Measurements from ENCODE around the gene ZNF496. TPM values are rescaled to one million over a fixed set of nuclear protein-coding genes. Genes with fewer than 3 reads are reported as not detected.

The ZNF496 gene
- polyA plus RNA-seq, 3 donors, result 36.5 to 52.7 (median 39.6) TPM

GRCh38 chr1:247332215-247332622, 552 bp upstream of the ZNF496 start:
- no peak for DNase-seq

DNA sequence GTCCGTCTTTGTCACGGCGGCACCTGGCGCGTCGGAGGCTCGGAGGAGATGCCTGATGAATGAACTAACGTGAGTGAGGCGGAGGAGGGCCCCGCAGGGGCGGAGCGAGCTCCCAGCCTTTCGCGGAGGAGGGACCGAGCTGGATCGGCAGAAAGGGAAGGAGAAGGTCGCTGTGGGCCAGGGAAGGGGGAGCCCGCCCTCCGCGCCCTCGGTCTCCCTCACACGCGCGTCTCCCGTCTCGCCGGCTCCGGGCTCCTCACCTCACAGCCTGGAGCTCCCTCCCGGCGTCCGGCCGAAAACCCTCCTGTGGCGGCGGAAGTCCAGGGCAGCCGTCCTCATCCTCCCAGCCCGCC, 519 bp downstream of the ZNF496 start:
- DNase-seq, result peak; percentile 82

DNA sequence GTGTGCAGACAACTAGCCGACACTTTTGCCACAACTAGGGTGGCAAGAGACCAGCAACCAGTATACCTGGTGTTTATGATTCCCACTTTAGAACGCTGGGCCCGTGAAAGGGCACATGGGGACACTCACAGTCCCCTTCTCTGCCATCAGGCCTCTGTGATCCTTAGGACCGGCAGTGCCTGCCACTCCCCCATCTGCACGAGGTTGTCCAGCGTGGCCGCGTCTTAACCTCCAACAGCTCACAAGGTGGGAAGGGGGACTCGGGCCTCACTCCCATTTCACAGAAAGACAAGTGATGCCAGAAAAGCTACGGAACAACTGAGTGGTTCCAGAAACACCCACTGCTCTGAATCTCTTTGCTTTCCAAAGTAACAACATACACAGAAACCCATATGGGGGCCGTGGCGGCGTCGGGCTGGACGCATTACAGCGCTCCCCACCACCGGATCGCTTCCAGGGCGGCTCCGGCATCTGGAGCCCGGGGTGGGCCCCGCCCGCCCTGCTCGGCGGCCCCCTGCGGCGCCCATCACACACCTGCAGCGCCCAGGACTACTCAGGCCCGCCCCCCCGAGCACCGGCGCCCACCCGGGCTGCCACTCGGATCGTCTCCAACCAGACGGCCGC, 1.0 kb downstream of the ZNF496 start:
- DNase-seq, result no peak

- no peak for DNase-seq
Observed at GRCh38 chr1:247329097-247329617, 2.5 kb downstream of the ZNF496 start.

- DNase-seq, result no peak
Observed at GRCh38 chr1:247328311-247328710, 3.4 kb downstream of the ZNF496 start.

- no peak for DNase-seq
Observed at GRCh38 chr1:247326411-247327130, 5.1 kb downstream of the ZNF496 start.

GRCh38 chr1:247324923-247325322, 6.7 kb downstream of the ZNF496 start:
- no peak for DNase-seq

GRCh38 chr1:247324204-247324787, 7.4 kb downstream of the ZNF496 start:
- DNase-seq, result no peak

GRCh38 chr1:247322849-247323586, 8.6 kb downstream of the ZNF496 start:
- DNase-seq, result no peak

GRCh38 chr1:247322442-247322841, 9.2 kb downstream of the ZNF496 start:
- no peak for DNase-seq

DNA sequence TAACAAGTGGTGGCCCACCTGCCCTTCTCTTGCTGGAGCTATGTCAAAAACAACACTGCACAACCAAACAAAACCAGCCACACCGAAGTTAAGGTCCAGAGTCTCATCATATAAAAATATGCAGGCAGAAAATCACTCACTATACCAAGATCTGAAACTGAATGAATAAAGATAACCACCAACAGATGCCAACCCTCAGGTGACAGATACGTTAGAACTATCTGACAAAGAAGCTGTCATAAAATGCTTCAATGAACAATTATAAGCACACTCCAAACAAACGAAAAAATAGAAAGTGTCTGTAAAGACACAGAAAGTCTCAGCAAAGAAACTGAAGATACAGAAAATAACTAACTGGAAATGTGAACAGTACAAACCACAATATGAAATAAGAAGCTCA, 14.0 kb downstream of the ZNF496 start:
- DNase-seq, result no peak

DNA sequence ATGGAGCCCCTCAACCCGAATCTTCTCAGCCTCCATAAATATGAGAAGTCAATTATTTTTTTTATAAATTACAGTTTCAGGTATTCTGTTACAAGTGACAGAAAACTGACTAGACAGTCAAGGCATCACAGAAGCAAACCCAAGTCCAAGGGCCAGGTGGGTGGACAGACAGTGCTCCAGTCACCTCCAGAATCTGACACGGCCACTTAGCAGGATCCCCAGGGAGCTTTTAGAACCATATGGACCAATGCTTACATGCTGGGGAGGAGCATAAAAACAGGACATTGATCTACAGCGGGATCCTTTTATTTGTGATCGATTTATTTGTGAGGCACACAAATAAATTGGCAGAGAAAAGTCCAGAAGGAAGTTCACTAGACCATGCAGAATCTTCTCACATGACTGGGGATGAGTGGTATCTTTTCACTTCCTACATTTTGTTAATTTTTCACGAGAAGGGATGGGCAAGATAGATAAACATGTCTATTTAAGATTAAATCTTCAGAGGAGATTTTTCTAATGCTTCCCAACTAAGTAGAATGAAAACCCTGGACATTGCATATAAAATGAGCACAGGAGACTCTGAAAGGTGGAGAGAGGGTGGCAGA, 15.0 kb downstream of the ZNF496 start:
- DNase-seq, result no peak

- no peak for DNase-seq
Observed at GRCh38 chr1:247304031-247304430, 27.6 kb downstream of the ZNF496 start.

- DNase-seq, result no peak
Observed at GRCh38 chr1:247303216-247303615, 28.5 kb downstream of the ZNF496 start.

DNA sequence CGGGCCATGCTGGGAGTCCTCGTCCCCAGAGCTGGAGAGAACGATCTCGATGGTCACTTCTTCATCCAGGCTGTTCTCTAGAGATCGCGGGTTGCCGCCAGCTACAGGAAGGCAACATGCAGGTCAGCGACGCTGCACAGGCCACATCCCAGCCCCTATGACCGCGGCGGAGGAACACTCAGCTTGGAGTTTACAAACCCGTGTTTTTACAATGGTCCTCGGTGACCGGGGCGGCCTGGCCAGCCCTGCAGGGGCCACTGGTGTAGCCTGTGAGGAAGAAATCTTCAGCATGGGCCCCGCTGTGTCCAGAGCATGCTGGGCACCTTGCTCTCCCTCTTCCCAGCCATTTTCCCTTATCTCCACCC, 30.5 kb downstream of the ZNF496 start:
- DNase-seq, result no peak

- no peak for DNase-seq
Observed at GRCh38 chr1:247300491-247301175, 31.0 kb downstream of the ZNF496 start.

DNA sequence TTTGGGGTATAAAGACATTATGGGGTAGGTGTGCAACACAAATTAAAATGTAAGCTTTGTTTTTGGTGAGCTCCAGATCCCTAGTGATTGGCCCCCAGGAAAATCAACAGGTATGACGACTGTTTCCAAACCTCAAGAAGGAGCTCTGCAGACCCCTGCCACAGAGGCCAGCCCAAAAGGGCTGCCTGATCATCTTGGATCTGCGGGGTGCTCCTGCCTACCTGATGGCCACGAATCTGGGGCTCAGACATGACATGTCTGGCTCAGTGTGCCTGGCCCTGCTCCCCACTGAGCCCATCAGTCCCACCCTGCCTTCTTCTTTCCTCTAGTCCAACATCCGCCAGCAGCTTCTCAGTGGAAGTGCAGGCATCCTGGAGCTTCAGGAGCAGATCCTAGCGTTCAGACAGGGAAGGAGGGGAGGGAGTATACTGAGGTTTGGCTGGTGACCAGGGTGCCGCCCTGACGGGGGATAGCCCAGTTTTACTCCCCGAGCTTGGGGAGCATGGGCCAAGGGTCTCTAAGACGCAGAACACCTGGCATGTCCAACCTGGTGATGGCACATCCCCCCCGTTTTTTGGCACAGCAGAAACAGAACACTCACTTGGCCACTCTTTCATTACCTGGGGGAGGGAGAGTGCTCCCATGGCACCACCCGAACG, 31.8 kb downstream of the ZNF496 start:
- no peak for DNase-seq

DNA sequence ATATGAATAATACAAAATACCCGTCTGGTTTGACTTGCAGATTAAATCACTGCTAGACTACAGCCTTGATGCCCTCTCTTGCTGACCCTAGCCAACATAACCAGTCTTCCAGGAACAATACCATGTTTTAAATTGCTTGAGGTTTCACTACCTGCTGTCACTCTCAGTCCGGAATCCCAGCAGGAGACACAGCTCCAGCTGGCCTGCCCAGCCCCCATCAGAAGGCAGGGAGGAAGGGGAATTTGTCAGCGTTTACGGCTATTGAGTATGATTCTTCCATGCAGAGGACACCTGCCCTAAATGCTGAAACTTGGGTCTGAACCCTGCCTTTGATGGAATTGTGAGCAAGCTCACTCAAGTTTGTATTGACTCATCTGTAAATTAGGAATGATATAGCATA, 33.0 kb downstream of the ZNF496 start:
- no peak for DNase-seq

GRCh38 chr1:247298124-247298481, 33.6 kb downstream of the ZNF496 start:
- no peak for DNase-seq

DNA sequence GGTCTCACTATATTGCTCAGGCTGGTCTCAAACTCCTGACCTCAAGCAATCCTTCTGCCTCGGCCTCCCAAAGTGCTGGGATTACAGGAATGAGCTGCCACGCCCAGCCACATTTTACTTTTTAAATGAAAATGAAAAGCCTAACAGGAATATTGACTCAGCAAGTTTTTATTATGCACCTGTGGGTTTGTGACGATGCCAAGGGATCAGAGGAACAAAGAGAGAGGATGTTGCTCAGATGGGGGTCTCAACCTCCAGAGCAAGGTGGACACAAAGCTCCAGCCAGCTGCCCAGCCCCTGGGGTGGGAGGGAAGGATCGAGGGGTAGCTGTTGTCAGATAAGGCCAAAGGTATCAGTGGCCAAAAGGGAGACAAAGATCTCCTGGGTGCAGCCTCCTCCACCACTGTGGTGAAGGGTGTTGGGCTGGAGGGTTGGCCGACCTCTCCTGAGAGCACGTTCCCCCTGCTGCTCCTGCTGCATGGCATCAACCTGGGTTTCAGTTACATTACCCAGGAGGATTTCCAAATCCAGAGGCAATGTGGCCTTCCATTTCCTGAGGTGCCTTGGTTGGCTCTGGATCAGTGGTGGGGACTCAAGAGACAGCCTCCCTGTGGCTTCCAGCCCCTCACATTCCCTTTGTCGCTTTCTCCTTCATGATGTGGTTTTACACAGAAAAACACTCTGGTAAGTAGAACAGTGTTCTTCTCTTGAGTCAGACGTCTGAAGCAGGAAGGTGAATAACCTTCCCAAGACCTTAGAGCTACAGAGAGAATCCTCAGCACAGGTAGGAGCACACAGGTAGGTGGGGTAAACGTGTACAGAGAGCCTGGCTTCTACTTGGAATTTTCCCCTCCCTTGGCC, 34.2 kb downstream of the ZNF496 start:
- DNase-seq, result no peak

Measured in renal pelvis (tissue), 4 donors.